Measurements from ENCODE around the gene AP1G2. TPM values are rescaled to one million over a fixed set of nuclear protein-coding genes. Genes with fewer than 3 reads are reported as not detected.

Gene AP1G2
- total RNA-seq, 1 experiment from 2014 or later: 155 TPM

DNA sequence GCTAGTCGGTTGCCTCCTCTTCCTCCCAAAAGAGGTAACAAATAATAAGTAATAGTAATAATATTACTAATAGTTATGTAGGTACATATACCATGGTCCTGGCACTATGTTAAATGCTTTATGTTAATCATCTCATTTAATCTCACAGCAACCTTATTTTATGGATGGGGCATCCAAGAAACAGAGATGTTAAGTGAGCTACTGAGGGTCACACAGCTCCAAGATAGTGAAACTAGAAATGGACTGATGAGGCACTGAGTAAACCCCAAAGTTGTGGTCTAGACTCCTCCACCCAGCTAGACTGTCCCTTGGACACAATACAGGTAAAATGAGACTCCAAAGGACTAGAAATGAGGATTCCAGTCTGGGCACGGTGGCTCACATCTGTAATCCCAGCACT lies 31.1 kb downstream of the AP1G2 start (continued):
- TF ChIP-seq TCF7L2 (IDR thresholded peaks at IDR 0.05; ENCODE audit: borderline replicate concordance, extremely low read depth, insufficient read depth, insufficient read length) (no peak), EZH2 (IDR thresholded peaks at IDR 0.05) (no peak), SP1 (IDR thresholded peaks at IDR 0.05; ENCODE audit: low read depth) (no peak), RAD21 (IDR thresholded peaks at IDR 0.05; ENCODE audit: low read depth) (no peak), MAX (IDR thresholded peaks at IDR 0.05) (no peak), EZH2phosphoT487 (IDR thresholded peaks at IDR 0.05; ENCODE audit: borderline replicate concordance) (no peak), SRF (IDR thresholded peaks at IDR 0.05; ENCODE audit: low read depth) (no peak), FOSL1 (IDR thresholded peaks at IDR 0.05; ENCODE audit: low read depth) (no peak)

DNA sequence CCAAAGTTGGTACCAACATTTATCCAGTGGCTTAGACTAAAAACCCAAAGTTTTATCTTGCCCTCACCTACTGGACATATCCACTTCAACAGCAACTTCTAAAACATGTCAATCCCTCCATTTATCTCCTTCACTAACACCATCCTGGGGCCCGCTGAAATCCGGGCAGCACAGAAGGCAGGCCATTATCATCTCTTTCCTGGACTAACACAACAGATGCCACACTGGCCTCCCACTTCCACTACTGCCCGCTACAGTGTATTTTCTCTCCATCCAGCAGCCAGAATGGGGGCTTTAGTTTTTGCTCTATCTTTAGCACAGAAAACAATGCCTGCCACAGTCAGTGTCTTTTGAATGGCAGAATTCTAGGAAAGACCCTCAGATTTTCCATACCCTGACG lies 31.6 kb downstream of the AP1G2 start:
- no peak overlapping the region for H2AFZ ChIP-seq (ENCODE audit: low read depth, low read length, poor library complexity, severe bottlenecking)
- BruUV-seq (replicated peaks): no TSS peak
- no peak overlapping the region for H3K4me2 ChIP-seq (ENCODE audit: low read length)
- intact Hi-C loops (cut with micrococcal nuclease): no loop called here
- CTCF ChIA-PET: interaction anchor here (1.0 kb wide), 1 partner anchor 58 kb away, joined by 3 read pairs; no protein-coding TSS in a partner anchor
- no peak overlapping the region for H3K4me3 ChIP-seq (replicated peaks in 1 of 2; ENCODE audit: low read depth in 1 of 2, low read length in 2 of 2)
- no peak for TF ChIP-seq POLR2AphosphoS5 (IDR thresholded peaks at IDR 0.05; ENCODE audit: low read depth, low read length)
- TF ChIP-seq CTCF (IDR thresholded peaks at IDR 0.05 in 2 of 3, conservative IDR thresholded peaks at IDR 0.05 in 1 of 3; ENCODE audit: borderline replicate concordance in 1 of 3, insufficient read depth in 1 of 3, low read depth in 2 of 3, low read length in 2 of 3): no peak
- TF ChIP-seq, protein P1, sequence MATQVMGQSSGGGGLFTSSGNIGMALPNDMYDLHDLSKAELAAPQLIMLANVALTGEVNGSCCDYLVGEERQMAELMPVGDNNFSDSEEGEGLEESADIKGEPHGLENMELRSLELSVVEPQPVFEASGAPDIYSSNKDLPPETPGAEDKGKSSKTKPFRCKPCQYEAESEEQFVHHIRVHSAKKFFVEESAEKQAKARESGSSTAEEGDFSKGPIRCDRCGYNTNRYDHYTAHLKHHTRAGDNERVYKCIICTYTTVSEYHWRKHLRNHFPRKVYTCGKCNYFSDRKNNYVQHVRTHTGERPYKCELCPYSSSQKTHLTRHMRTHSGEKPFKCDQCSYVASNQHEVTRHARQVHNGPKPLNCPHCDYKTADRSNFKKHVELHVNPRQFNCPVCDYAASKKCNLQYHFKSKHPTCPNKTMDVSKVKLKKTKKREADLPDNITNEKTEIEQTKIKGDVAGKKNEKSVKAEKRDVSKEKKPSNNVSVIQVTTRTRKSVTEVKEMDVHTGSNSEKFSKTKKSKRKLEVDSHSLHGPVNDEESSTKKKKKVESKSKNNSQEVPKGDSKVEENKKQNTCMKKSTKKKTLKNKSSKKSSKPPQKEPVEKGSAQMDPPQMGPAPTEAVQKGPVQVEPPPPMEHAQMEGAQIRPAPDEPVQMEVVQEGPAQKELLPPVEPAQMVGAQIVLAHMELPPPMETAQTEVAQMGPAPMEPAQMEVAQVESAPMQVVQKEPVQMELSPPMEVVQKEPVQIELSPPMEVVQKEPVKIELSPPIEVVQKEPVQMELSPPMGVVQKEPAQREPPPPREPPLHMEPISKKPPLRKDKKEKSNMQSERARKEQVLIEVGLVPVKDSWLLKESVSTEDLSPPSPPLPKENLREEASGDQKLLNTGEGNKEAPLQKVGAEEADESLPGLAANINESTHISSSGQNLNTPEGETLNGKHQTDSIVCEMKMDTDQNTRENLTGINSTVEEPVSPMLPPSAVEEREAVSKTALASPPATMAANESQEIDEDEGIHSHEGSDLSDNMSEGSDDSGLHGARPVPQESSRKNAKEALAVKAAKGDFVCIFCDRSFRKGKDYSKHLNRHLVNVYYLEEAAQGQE (IDR thresholded peaks at IDR 0.05; ENCODE audit: low read depth): no peak
- POLR2A ChIA-PET: no interaction called here
- no peaks in the 10 kb centered on the region; a peak in 1 of 4 replicates for H3K36me3 ChIP-seq (ENCODE audit: control insufficient read depth in 1 of 2, insufficient read depth in 2 of 2, low read length in 2 of 2)
- peaks cover 0 to 9% of the 10 kb centered on the region in 2 experiments; a peak in 2 of 4 replicates for H3K4me1 ChIP-seq (ENCODE audit: control insufficient read depth in 1 of 2, insufficient read depth in 2 of 2, low read length in 2 of 2)
- no peaks in the 10 kb centered on the region for H3K9me3 ChIP-seq (ENCODE audit: control insufficient read depth in 1 of 2, insufficient read depth in 1 of 2, low read depth in 1 of 2, low read length in 2 of 2)
- ATAC-seq: no peak
- no peaks in the 10 kb centered on the region for H3K9me2 ChIP-seq (ENCODE audit: insufficient read depth)
- no peaks in the 10 kb centered on the region for H4K20me1 ChIP-seq (ENCODE audit: insufficient read depth)
- H3K27ac ChIP-seq (ENCODE audit: low read depth, low read length): no peak overlapping the region
- RAD21 ChIA-PET (ENCODE audit: low non-redundant PET in 1 of 2, low total read pairs in 2 of 2, uncharacterized antibody in 2 of 2, unreplicated experiment in 2 of 2): no interaction called here
- no peak for DNase-seq (ENCODE audit: low read depth, low spot score)
- H3K79me2 ChIP-seq (ENCODE audit: insufficient read depth, low read length): no peaks in the 10 kb centered on the region
- no peak overlapping the region for H3K9ac ChIP-seq (ENCODE audit: low read length)
- H3K27me3 ChIP-seq (ENCODE audit: insufficient read depth, low read length): no peaks in the 10 kb centered on the region
